Forelimb muscle (tissue), 1 donor: ENCODE data around the gene VPREB1. TPM values are rescaled to one million over a fixed set of nuclear protein-coding genes. Genes with fewer than 3 reads are reported as not detected.
"Not testable (repeated sequence)": the region's sequence is repeated elsewhere in the genome, so short reads cannot be mapped to it uniquely, and the experiment has no call there.

Source experiments
- DNase-seq: peaks from one replicate; pipeline ENCODE4 v3.0.0-alpha.2; 2013; ENCODE audit warnings: low read depth
- polyA plus RNA-seq: library from polyadenylated mRNA; unstranded; fragments of 120-200 nt; gene quantifications from one replicate; pipeline ENCODE4 v1.2.1, GENCODE V29; 2013; ENCODE audit not compliant: insufficient read length

Gene VPREB1, protein sequence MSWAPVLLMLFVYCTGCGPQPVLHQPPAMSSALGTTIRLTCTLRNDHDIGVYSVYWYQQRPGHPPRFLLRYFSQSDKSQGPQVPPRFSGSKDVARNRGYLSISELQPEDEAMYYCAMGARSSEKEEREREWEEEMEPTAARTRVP
- polyA plus RNA-seq, result 0.19 TPM

DNA sequence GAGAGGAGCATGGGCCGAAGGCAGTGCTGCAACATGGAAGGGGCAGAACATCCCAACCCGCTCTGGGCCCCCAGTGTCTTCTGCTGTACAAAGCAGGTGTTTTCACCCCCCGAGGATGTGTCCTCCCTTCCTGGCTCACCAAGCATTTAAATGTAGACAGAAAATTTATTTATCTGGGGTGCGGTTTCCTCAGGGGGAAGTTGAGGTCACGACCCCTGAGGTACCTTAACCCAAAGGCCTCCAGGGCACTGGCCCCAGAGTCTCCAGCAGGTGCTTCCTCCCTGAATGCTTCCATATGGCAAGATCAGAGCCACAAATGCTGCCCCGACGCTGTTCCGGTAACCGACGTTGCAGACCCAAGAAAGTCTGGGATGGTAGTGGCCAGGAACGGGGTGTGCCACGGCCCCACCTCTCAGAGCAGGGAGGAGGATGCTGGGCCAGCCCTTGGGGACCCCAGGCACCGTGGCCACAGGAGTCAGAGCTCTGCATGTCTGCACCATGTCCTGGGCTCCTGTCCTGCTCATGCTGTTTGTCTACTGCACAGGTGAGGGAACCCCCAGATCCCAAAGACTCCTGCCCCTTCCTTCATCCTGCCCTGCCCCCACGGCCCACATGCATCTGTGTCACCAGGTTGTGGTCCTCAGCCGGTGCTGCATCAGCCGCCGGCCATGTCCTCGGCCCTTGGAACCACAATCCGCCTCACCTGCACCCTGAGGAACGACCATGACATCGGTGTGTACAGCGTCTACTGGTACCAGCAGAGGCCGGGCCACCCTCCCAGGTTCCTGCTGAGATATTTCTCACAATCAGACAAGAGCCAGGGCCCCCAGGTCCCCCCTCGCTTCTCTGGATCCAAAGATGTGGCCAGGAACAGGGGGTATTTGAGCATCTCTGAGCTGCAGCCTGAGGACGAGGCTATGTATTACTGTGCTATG, at the start of gene VPREB1:
VPREB1 (plus strand) TSS at position 471 of the 935 bp plus-strand sequence; CDS start at position 499, 28 bp downstream.
- DNase-seq, result no peak

DNA sequence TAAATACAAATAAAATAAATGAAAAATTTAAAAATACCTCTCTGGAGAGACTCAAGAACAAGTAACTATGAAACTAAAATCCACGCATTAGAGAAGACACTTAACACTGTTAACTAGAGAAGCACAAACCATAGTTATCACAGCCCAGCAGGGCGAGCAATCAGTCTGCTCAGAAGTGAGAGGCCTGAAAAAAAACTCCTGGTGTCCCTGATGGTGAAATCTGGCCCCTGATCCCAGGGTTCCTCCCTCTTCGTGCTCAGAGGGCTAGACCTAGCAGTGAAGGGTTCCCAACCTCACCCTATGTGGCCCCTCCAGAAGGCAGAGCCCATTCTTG, 49.7 kb upstream of the VPREB1 start:
- DNase-seq, result no peak

DNA sequence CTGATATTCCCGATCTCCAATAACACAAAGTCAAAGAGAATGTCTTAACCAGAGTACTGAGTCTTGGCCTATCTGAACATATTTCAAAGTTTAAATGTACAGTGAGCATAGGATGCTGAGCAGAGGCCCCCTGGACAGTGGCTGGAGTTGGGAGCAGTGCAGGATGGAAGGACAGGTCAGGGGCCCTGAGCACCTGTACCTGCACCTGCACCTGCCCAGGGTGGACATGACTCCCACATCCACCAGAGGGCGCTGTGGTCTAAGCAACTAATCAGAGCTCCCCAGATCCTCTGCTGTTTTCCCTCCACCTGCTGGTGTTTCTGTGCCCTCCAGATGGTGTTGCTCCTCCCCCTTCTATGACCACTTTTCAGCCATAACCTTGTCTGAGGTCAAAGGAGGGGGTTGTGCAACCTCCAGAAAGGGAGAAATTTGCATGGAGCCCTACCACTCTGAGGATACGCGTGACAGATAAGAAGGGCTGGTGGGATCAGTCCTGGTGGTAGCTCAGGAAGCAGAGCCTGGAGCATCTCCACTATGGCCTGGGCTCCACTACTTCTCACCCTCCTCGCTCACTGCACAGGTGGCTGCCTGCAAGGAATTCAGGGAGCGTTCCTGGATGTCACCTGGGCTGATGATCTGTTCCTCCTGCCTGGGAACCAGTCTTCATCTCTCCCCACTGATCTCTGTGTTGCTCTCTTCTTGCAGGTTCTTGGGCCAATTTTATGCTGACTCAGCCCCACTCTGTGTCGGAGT, 49.1 kb upstream of the VPREB1 start:
- DNase-seq, result no peak

DNA sequence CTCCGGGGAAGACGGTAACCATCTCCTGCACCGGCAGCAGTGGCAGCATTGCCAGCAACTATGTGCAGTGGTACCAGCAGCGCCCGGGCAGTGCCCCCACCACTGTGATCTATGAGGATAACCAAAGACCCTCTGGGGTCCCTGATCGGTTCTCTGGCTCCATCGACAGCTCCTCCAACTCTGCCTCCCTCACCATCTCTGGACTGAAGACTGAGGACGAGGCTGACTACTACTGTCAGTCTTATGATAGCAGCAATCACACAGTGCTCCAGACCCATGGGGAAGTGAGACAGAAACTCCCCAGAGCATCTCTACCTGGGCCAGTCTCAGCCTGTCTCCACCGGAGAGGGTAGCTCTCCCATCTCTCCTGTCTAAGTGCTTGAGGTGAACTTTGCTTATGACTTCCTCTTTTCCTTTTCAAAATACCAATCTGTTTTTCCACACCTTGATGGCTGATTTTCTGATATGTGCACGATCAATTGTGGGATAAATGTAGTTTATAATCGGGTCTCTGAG, 48.5 kb upstream of the VPREB1 start:
- no peak for DNase-seq

DNA sequence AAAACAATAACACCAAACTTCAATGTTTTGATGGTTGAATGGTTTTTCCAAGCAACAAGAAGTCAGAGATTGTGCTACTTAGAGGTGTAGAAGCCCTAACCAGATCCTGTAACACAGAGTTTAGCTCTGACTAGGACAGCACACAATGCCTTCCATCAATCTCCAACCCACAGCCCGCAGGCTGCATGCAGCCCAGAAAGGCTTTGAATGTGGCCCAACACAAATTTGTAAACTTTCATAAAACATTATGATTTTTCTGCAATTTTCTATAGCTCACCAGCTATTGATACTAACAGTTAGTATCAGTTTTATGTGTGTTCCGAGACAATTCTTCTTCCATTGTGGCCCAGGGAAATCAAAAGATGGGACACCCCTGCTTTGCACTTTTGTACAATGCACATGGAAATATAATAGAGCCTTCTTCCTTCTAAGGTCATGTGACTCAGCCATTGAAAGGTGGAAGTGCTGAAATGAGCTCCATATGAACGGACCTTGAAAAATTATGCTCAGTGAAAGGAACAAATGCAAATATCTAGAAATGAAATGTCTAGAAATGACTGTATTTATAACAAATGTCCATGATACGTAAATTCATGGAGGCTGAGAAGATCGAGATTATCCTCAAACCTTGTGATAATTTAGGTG, 47.6 kb upstream of the VPREB1 start:
- no peak for DNase-seq

DNA sequence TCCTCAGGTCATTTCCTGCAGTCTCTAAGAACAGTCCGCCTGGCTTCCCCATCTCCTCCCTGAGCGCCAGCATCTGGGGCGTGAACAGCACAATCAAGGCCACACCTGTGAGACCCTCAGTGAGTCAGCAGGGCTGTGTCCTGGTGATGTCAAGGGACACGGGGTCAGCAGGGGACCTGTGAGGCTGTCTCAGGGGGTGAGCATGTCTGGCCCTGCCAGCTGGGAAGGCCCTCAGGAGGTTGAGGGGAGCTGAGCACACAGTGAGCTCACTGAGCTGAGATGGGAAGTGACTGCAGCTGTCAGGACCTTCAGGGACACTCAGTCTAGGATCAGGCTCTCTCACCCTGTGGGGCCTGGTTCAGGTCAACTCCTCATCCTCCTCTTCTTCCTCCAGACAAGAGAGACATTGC, 46.6 kb upstream of the VPREB1 start:
- no peak for DNase-seq

DNA sequence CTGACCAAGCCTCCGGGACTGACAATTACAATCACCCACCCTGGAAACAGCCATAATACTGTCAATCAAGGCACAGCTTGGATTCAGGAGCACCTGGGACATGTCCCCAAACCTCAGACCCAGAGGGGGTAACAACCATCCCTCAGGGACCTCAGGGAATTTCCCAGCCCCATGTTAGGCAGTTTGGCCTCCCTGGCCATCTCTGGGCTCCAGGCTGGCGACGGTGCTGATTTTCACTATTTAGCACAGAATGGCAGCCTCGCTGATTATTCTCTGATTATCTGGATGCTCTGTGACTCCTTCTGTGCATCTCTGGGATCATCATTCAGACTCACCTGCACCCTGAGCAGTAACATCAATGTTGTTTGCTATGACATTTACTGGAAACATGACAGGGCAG, 45.8 kb upstream of the VPREB1 start:
- no peak for DNase-seq

DNA sequence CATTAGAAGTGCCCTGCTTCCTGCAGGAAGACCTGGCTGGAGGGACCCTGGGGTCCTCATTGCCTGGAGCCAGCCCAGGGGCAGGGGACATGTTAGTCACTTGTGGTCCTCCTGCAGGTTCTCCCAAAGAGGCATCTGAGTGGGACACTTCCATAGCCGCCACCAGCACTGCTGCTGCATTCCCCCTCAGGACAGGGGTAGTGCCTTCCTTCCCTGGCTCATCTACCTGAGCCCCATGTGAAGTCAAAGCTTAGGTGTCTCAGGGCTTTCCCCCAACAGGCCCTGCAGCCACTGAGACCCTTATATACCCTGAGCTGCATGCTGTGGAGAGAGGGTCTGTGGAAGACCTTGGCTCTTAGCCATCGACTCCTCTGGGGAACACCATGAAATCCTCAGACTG, 45.0 kb upstream of the VPREB1 start:
- no peak for DNase-seq

DNA sequence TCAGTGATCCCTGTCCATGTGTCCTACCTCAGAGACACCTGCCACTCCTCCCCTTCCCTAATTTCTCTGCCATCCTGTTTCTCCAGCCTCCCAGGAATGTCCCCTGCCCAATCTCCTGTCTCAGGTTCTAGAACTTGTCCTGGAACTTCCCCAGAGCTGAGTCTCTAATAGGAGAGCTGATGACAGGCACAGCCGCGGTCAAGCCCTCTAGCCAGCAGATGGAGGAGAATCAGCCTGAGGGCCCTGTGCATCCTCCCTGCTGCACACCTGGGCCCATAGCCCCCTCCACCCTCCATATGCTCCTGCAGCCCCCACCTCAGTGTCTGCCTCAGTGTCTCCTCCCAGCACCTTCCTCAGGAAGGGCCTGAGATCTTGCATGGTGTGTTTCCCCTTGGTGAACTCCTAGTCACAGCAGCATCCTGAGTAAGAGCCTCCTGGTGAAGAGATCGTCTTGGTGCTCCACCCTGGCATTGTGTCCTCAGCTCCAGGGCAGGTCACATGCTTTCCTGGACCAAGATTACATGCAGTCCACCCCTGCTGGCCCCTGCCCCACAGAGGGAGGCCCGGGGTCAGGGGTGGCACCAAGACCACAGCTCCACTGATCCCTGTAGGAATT, 43.9 kb upstream of the VPREB1 start:
- DNase-seq, result no peak

DNA sequence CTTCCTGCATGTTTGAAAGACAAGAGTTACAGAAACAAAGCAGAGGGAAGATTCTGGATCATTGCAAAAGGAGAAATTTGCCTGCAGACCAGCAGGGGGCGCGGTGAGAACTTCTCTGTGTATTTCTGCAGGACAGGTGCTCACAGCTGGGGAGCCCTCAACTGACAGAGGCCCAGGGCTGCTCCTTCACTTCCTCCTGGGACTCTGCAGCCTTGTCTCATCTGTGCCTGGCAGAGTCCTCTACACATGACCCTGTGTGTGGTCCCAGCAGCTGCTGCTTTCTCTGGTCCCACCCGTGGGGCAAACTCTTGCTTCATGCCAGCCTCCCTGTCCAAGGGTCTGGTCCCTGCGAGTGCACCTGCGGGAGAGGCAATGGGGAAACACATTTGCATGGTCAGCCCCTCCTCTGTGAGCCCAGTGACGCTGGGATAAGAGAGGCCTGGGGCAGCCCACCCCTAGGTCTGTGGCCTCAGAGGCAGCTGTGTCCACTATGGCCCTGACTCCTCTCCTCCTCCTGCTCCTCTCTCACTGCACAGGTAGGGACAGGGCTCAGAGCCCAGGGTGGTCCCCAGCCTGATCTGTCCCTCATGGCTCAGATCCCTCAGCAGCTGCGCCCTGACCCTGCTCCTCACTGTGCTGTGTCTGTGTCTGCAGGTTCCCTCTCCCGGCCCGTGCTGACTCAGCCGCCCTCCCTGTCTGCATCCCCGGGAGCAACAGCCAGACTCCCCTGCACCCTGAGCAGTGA, 43.2 kb upstream of the VPREB1 start:
- no peak for DNase-seq

DNA sequence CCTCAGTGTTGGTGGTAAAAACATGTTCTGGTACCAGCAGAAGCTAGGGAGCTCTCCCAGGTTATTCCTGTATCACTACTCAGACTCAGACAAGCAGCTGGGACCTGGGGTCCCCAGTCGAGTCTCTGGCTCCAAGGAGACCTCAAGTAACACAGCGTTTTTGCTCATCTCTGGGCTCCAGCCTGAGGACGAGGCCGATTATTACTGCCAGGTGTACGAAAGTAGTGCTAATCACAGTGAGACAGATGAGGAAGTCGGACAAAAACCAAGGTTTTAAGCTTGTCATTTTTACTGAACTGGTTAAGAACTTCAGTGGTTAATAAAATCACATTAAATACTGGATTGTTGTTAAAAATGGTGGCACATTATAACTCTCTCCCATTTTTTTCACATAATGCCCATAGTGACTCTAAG, 42.6 kb upstream of the VPREB1 start:
- no peak for DNase-seq

DNA sequence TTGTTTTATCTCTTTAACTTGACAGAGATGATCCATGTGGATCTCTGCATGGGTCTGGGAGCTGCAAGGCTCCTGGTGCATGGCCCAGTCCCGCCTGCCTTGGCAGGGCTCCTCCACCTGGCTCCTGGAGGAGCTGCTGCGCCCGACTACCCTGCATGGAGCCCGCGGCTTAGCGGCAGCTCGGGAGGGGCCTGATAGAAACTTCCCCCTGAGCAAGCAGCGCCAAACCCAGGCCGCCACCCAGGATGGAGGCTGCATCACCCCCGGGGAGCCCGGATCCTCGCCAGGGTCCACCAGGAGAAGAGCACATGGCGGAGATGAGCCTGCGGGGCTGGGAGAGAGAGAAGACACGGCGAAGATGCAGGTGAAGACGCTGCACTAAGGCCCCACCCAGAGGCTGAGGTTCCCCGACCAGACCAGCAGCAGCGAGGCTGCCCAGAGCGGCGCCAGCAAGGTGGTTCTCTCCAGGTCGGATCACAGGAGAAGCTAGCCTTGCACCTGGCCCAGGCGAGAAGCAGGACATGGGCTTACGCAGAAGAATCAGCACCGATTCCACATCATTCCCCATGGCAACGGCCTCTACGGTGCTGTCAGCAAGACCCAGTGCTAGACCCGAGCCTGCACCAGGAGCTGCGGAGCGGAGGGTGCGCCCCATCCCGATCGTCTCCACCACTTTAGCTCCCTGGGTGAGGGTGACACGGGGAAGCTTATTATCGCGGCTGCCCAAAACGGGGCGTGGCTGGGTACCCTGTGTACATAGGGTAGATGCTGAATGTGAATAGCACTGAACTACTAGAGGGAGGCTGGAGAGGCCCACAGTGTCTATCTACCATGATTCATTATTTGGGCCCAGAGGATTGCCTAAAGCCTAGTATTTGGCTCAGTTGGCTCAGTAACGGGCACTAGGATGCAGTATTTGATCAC, 41.3 kb upstream of the VPREB1 start:
- no peak for DNase-seq

DNA sequence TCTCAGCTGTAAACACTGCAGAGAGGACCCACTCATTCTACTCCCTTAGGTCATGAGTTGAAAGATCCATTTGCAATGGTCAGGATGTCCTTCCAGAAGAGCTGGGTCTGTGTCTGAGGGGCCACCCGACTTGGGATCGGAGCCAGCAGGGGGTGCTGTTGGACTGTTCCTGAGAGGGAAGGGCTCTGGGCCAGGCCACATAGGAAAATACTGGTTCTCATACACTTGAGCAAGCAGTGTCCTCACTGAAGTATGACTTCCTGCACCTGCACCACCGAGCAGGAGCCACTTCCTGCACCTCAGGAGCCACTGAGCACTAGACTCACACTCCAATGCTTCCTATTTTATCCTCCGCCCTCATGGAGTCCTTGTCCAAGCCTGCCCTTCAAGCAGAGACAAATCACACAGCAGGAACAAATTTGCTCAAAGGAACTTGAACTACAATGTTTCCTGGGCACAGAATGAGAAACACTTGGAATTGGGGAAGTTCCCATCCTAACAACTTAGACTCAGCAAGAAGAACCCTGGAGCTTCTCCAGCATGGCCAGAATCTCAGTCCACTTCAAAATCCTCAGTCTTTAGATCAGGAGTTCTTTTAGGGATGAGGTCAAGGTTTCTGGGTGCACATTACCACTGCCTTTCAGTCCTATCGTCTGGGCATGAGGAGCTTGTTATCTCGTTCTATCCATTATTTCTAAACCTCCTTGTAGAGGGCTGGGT, 36.6 kb upstream of the VPREB1 start:
- no peak for DNase-seq

DNA sequence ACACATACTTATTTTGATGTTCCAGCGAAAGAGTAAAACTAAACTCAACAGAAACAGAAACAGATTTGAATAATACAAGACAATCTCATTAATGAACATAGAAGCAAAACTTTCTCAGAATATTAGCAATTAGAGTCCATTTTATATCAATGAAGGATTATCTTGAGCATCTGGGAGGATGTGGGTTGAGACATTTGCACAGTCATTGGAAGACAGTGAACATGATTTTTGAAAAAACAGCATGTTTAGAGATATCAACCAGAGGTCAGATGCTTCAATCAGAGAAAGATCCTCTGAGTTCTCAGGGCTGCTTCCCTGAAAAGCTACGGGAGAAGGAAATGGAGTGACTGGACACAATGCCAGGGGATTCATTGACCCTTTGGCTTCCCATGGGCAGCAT, 35.9 kb upstream of the VPREB1 start:
- no peak for DNase-seq

DNA sequence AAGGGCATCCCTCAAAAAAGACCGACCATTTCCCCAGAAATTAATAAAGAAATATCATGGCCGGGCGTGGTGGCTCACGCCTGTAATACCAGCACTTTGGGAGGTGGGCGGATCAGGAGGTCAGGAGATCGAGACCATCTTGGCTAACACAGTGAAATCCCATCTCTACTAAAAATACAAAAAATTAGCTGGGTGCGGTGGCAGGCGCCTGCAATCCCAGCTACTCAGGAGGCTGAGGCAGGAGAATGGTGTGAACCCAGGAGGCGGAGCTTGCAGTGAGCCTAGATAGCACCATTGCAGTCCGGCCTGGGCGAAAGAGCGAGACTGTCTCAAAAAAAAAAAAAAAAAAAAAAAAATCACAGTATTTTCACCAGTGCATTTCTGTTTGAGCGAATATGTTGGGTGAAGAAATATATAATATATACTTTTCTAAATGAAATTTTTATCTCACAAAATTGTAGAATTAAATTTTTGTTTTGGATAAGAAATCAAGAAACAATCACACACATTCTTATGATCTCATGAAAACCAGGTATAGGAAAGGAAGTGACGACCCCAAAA, 35.4 kb upstream of the VPREB1 start:
- DNase-seq, result not testable (repeated sequence)

DNA sequence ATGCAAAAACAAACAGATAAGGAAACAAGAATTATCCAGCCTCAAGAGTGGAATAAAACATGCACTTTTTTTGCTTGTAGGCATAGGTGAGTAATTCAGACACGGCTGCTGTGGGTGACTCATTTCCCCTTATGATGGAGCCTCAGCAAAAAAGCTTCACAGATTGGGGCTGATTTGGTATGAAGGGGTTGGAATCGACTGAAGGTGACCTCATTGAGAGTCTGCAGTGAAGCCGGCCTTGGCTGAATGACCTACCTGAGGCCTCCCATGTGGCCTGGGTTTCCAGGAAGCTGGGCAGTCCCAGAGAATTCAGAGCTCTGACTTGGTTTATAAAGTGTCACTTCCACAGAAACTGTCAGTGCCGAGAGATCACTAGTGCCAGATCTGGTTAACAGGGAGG, 34.2 kb upstream of the VPREB1 start:
- no peak for DNase-seq

DNA sequence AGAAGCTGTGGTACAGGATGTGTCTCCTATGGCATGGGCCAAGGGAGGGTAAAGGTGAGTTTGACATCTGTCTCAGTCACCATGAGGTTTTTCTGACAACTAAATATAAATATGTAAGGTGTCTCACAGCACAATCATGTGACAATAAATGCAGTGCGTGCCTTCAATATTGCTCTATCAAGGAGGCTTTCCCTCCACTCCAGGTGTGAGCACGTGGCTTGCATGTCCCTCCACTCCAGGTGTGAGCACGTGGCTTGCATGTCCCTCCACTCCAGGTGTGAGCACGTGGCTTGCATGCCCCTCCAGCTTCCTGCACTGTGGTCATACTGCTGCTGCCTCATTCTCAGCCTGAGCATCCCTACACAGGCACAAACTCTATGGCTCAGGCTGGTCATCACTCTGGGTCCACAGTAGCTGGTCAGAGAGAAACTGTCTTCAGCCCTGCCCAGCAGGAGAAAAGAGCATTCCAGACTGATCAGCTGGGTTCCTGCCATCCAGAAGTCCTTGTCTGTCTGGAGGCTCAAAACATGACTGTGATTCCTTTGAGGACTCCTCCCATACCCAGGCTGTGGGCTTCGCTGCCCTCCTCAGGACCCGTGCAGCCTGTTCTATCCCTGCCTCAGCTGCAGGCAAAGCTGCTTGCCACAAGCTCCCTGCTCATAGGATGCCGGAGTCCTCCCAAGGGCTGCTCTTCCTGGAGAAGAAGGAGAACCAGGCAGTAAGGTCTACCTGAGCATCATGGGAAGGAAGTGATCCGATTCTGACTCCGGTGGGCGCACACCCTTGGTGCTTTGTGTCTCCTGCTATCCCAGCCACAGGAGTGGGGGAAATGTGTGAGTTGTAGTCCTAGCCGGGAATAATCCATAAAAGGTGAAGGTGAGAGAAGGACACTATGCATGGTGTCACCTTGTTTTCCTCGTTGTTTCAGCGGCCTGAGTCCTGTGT, 33.4 kb upstream of the VPREB1 start:
- no peak for DNase-seq
